Measurements from ENCODE around the gene LGI2. TPM values are rescaled to one million over a fixed set of nuclear protein-coding genes. Genes with fewer than 3 reads are reported as not detected.

Gene LGI2
- total RNA-seq, 1 experiment from 2014 or later = 1.4 TPM

DNA sequence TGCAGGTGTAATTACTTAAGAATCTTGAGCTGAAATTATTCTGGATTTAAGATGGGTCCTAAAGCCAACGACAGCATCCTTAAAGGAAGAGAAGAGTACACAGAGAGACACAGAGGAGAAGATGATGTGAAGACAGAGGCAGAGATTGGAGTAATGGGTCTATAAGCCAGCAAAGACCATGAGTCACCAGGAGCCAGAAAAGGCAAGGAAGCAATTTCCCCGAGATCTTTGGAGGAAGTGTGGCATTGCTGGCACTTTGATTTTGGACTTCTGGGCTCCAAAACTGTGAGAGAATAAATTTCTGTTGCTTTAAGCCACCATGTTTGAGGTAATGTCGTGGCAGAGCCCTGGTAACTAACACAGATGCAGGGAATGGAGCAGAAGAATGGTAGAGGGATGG is 32.4 kb upstream of the LGI2 start:
- Histone ChIP-seq H3K79me2 (ENCODE audit: insufficient read depth, low read length) (no peaks in the 10 kb centered on the region), H3K23ac (ENCODE audit: insufficient read length, low read depth, low read length) (no peak overlapping the region), H4K20me1 (ENCODE audit: control insufficient read depth, insufficient read depth, insufficient read length) (no peaks in the 10 kb centered on the region), H4K8ac (replicated peaks; ENCODE audit: insufficient read length, low read depth, low read length) (no peak overlapping the region), H3K4ac (ENCODE audit: low read depth, low read length) (no peak overlapping the region), H3K4me2 (ENCODE audit: insufficient read depth, insufficient read length, low read length) (no peak overlapping the region), H2BK15ac (ENCODE audit: low read depth, low read length) (no peak overlapping the region), H2BK120ac (ENCODE audit: low read depth, low read length, poor library complexity, severe bottlenecking) (no peak overlapping the region), H4K5ac (ENCODE audit: insufficient read length, low read depth, low read length) (no peak overlapping the region), H3T11ph (ENCODE audit: low read length) (no peak overlapping the region), H3K27me3 (ENCODE audit: insufficient read depth, low read length) (no peaks in the 10 kb centered on the region), H4K91ac (ENCODE audit: insufficient read length, low read depth, low read length) (no peak overlapping the region), H3K27ac (ENCODE audit: insufficient read length, low read depth, low read length) (no peak overlapping the region), H3K18ac (ENCODE audit: insufficient read length, low read depth, low read length) (no peak overlapping the region), H3K56ac (ENCODE audit: insufficient read length, low read depth, low read length) (no peak overlapping the region), H2BK5ac (ENCODE audit: insufficient read length, low read length) (no peak overlapping the region), H2AK5ac (ENCODE audit: insufficient read length, low read length) (no peak overlapping the region), H3K23me2 (ENCODE audit: insufficient read length, low read depth, low read length, poor library complexity, severe bottlenecking) (no peaks in the 10 kb centered on the region), H3K4me1 (ENCODE audit: insufficient read depth, low read length) (peaks cover 16% of the 10 kb centered on the region; the same call in 1 of the 2 replicates), H3K14ac (ENCODE audit: insufficient read depth, low read length) (no peak overlapping the region), H3K9ac (ENCODE audit: extremely low read depth, insufficient read length, low read length) (no peak overlapping the region), H3K9me3 (ENCODE audit: control insufficient read depth, low read depth, low read length) (no peaks in the 10 kb centered on the region), H2BK12ac (ENCODE audit: insufficient read length, low read depth, low read length) (no peak overlapping the region), H2BK20ac (ENCODE audit: low read depth, low read length, poor library complexity, severe bottlenecking) (no peak overlapping the region), H3K79me1 (ENCODE audit: insufficient read depth, low read depth, low read length, poor library complexity, severe bottlenecking) (no peaks in the 10 kb centered on the region), H2AFZ (ENCODE audit: low read length) (no peak overlapping the region)
- no CpG with 5 or more reads among the region's 3 CpGs for WGBS (ENCODE audit: extremely low coverage, insufficient read length, low lambda C conversion rate)
- peaks cover 0 to 5% (median 0%) of the 10 kb centered on the region in 3 experiments; a peak in 2 of 7 replicates for H3K36me3 Mint-ChIP-seq (ENCODE audit: insufficient read depth in 1 of 3, low read depth in 3 of 3)
- H3K4me1 Mint-ChIP-seq = peaks cover 22 to 29% of the 10 kb centered on the region in 2 experiments
- TF ChIP-seq, protein P1, sequence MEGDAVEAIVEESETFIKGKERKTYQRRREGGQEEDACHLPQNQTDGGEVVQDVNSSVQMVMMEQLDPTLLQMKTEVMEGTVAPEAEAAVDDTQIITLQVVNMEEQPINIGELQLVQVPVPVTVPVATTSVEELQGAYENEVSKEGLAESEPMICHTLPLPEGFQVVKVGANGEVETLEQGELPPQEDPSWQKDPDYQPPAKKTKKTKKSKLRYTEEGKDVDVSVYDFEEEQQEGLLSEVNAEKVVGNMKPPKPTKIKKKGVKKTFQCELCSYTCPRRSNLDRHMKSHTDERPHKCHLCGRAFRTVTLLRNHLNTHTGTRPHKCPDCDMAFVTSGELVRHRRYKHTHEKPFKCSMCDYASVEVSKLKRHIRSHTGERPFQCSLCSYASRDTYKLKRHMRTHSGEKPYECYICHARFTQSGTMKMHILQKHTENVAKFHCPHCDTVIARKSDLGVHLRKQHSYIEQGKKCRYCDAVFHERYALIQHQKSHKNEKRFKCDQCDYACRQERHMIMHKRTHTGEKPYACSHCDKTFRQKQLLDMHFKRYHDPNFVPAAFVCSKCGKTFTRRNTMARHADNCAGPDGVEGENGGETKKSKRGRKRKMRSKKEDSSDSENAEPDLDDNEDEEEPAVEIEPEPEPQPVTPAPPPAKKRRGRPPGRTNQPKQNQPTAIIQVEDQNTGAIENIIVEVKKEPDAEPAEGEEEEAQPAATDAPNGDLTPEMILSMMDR (conservative IDR thresholded peaks at IDR 0.05) = no peak
- H3K9me3 Mint-ChIP-seq = peaks cover 0 to 3% of the 10 kb centered on the region in 2 experiments; a peak in 2 of 5 replicates
- no peak overlapping the region for H3K4me3 Mint-ChIP-seq
- peaks cover 2% of the 10 kb centered on the region; the same call in 1 of the 2 replicates for H3K27me3 Mint-ChIP-seq (ENCODE audit: low read depth)
- no peak for DNase-seq
- H3K27ac Mint-ChIP-seq = no peak overlapping the region
